Gastroesophageal sphincter (tissue), 3 donors: ENCODE data around the gene ARL6IP1.

ENCODE experiments used
- CTCF ChIP-seq, 4 experiments: fragments of 200-600 bp in 2 of 4; fragments of 450-650 bp in 2 of 4; sonication (generic) in 1 of 4; IDR thresholded peaks; one replicate each; pipeline ENCODE4 v1.5.1; 2017 to 2019; ENCODE audit warnings: antibody characterized with exemption in 4 of 4, mild to moderate bottlenecking in 2 of 4, moderate library complexity in 2 of 4
- EP300 ChIP-seq: sonication (generic); formaldehyde crosslinking; IDR thresholded peaks from one replicate; pipeline ENCODE4 v1.6.1; 2017; ENCODE audit warnings: antibody characterized with exemption, mild to moderate bottlenecking

- TF ChIP-seq CTCF (IDR thresholded peaks at IDR 0.05), result no peak
- TF ChIP-seq EP300, result no peak
Measured at GRCh38 chr16:18800775-18801144, 589 bp downstream of the ARL6IP1 start.
